Endothelial cell of umbilical vein (primary cell): ENCODE results near the gene SLC14A1.

ENCODE experiments used
- CTCF ChIP-seq, 2 donors: IDR thresholded peaks; 1 replicate in 1 of 2; 2 replicates in 1 of 2; pipeline ENCODE4 v1.5.1; 2011; ENCODE audit warnings: low read length in 2 of 2, mild to moderate bottlenecking in 2 of 2, moderate library complexity in 2 of 2, control low read depth in 1 of 2, inconsistent platforms in 1 of 2, low read depth in 1 of 2; ENCODE audit not compliant: insufficient read depth in 1 of 2; ENCODE audit errors: extremely low read depth in 1 of 2
- POLR2A ChIP-seq: IDR thresholded peaks from 2 replicates; pipeline ENCODE4 v1.6.1; 2012; ENCODE audit warnings: low read depth, mild to moderate bottlenecking, control low read depth, low read length

GRCh38 chr18:45775743-45776142 lies 51.8 kb downstream of the SLC14A1 start:
- TF ChIP-seq POLR2A: no peak
- TF ChIP-seq CTCF (IDR thresholded peaks at IDR 0.05; ENCODE audit: extremely low read depth in 1 of 2, insufficient read depth in 1 of 2, low read depth in 1 of 2, low read length in 2 of 2): no peak
